PC-9 (cell line): ENCODE results near the gene BASP1. TPM values are rescaled to one million over a fixed set of nuclear protein-coding genes. Genes with fewer than 3 reads are reported as not detected.

Experiments used
- BruUV-seq: library from RNA; stranded (reverse); fragments of 400-500 nt; replicated peaks from 2 replicates; lab custom pipeline; 2021; lab: Mats Ljungman, UMichigan
- CTCF ChIA-PET: fragments of 300-600 bp; sonication (Branson Sonifier 250); formaldehyde crosslinking; loops from one replicate; lab custom pipeline; 2022; ENCODE audit warnings: antibody characterized with exemption; lab: Charles Lee
- POLR2A ChIA-PET: fragments of 300-600 bp; sonication (Branson Sonifier 250); formaldehyde crosslinking; loops from one replicate; lab custom pipeline; 2022; ENCODE audit warnings: antibody characterized with exemption; ENCODE audit not compliant: unreplicated experiment; lab: Charles Lee
- DNase-seq, 2 experiments: peaks; one replicate each; pipeline versions ENCODE4 v3.0.0 to v3.0.0-alpha.2; 2015 to 2022; ENCODE audit warnings: mixed read lengths in 1 of 2
- H2AFZ ChIP-seq: fragments of 200-600 bp; sonication (generic); 2 replicates; pipeline ENCODE4 v1.8.1; 2017; ENCODE audit warnings: antibody characterized with exemption
- H3F3A ChIP-seq: fragments of 200-600 bp; sonication (generic); 2 replicates; pipeline ENCODE4 v1.8.1; 2017; ENCODE audit warnings: antibody characterized with exemption, mild to moderate bottlenecking, low read depth; ENCODE audit not compliant: insufficient read depth
- H3K27ac ChIP-seq: fragments of 200-600 bp; sonication (generic); 2 replicates; pipeline ENCODE4 v1.6.1; 2016; ENCODE audit warnings: mixed run types
- H3K27me3 ChIP-seq: fragments of 200-600 bp; sonication (generic); 2 replicates; pipeline ENCODE4 v1.6.1; 2016; ENCODE audit warnings: low read depth, mixed run types; ENCODE audit not compliant: insufficient read depth
- H3K36me3 ChIP-seq: fragments of 200-600 bp; sonication (generic); 2 replicates; pipeline ENCODE4 v1.6.1; 2016; ENCODE audit warnings: low read depth, mixed run types
- H3K4me1 ChIP-seq: fragments of 200-600 bp; sonication (generic); replicated peaks from 2 replicates; pipeline ENCODE4 v1.6.1; 2016; ENCODE audit warnings: mixed run types; ENCODE audit not compliant: insufficient read depth
- H3K4me2 ChIP-seq: fragments of 200-600 bp; sonication (generic); 2 replicates; pipeline ENCODE4 v1.6.1; 2017; ENCODE audit warnings: mixed run types
- H3K4me3 ChIP-seq: fragments of 200-600 bp; sonication (generic); 2 replicates; pipeline ENCODE4 v1.6.1; 2016; ENCODE audit warnings: mixed run types
- H3K79me2 ChIP-seq: fragments of 200-600 bp; sonication (generic); 2 replicates; pipeline ENCODE4 v1.6.1; 2017; ENCODE audit warnings: low read depth, mixed run types
- H3K9me2 ChIP-seq: fragments of 200-600 bp; sonication (generic); 2 replicates; pipeline ENCODE4 v1.8.1; 2017; ENCODE audit warnings: mild to moderate bottlenecking; ENCODE audit not compliant: insufficient read depth
- H3K9me3 ChIP-seq: fragments of 200-600 bp; sonication (generic); 2 replicates; pipeline ENCODE4 v1.8.1; 2016; ENCODE audit warnings: low read depth; ENCODE audit not compliant: insufficient read depth
- H4K20me1 ChIP-seq: fragments of 200-600 bp; sonication (generic); 2 replicates; pipeline ENCODE4 v1.8.1; 2017; ENCODE audit not compliant: insufficient read depth
- EZH2 ChIP-seq: fragments of 200-600 bp; sonication (generic); IDR thresholded peaks from 2 replicates; pipeline ENCODE4 v1.8.0; 2017; ENCODE audit warnings: antibody characterized with exemption, low read depth
- intact Hi-C: fragments of 100-400 bp; cut with micrococcal nuclease; formaldehyde crosslinking; loops from one replicate; pipeline ENCODE4 v1.10.0; 2022; ENCODE audit not compliant: unreplicated experiment
- total RNA-seq: library from RNA; stranded (reverse); gene quantifications from 2 replicates; pipeline ENCODE4 v1.2.3, GENCODE V29; 2021
- TF ChIP-seq, protein P1 (sequence below): fragments of 200-600 bp; sonication (generic); conservative IDR thresholded peaks from 2 replicates; pipeline ENCODE4 v1.6.1; 2017; ENCODE audit warnings: mixed run types, antibody characterized with exemption, mild to moderate bottlenecking, moderate library complexity

Gene BASP1
- total RNA-seq, 1 experiment from 2014 or later = not detected

DNA sequence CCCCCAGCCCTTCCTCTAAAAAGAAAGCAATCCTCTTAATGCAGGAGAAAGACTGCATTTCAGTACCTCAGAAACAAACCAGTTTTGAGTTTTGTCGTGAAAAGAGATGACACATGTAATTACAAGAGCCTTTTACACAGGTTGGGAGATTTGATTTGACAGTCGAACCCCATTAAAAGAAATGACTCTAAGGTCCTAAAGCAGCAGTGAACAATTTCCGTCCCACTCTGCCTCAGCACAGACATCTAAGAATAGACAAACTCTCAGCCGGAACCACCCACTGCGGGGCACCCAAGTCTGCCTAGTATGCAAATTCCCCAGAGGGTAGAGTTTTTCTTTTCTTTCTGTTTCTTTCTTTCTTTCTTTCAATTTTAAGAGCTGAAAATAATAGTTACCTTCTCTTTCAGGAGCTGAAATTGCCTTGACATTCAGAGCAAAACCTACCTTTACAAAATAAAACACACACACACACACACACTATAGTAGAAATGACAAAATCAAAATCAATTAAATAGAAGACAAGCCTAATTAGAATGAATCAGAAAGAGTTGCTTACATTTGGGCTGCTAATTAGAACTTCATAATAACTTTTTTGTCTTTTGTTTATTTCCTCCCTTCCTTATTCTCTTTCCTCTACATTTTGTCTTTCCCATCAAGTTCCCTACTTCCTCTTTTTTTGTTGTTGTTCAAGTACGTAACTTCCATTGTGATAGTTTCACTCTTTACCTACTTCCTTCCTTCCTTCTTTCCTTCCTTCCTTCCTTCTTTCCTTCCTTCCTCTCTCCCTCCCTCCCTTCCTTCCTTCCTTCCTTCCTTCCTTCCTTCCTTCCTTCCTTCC lies 65.1 kb downstream of the BASP1 start:
- Histone ChIP-seq H3K4me2 (no peak overlapping the region), H4K20me1 (no peaks in the 10 kb centered on the region), H3K27ac (no peak overlapping the region), H3K36me3 (no peaks in the 10 kb centered on the region), H3F3A (no peaks in the 10 kb centered on the region), H2AFZ (no peak overlapping the region), H3K4me1 (no peaks in the 10 kb centered on the region), H3K9me2 (no peaks in the 10 kb centered on the region), H3K79me2 (no peaks in the 10 kb centered on the region), H3K9me3 (no peaks in the 10 kb centered on the region; the same call in 1 of the 2 replicates), H3K4me3 (no peak overlapping the region), H3K27me3 (no peaks in the 10 kb centered on the region)
- intact Hi-C loops = no loop called here
- BruUV-seq = no TSS peak
- no peak for TF ChIP-seq EZH2
- TF ChIP-seq, protein P1, sequence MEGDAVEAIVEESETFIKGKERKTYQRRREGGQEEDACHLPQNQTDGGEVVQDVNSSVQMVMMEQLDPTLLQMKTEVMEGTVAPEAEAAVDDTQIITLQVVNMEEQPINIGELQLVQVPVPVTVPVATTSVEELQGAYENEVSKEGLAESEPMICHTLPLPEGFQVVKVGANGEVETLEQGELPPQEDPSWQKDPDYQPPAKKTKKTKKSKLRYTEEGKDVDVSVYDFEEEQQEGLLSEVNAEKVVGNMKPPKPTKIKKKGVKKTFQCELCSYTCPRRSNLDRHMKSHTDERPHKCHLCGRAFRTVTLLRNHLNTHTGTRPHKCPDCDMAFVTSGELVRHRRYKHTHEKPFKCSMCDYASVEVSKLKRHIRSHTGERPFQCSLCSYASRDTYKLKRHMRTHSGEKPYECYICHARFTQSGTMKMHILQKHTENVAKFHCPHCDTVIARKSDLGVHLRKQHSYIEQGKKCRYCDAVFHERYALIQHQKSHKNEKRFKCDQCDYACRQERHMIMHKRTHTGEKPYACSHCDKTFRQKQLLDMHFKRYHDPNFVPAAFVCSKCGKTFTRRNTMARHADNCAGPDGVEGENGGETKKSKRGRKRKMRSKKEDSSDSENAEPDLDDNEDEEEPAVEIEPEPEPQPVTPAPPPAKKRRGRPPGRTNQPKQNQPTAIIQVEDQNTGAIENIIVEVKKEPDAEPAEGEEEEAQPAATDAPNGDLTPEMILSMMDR = no peak
- no peak for DNase-seq
- POLR2A ChIA-PET = no interaction called here
- CTCF ChIA-PET = no interaction called here

DNA sequence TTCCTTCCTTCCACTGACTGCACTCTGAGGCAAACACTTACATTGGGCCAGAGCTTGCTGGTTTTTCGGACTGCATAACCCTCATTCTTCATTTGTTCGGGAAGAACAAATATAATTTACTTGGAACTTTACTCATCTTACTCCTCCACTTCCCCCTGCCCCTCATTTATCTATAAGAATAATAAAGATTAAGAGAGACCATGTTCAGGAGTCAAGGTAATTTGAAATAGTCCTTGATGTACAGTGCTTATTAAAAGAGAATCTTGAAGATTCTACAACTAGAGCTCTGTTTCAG lies 65.6 kb downstream of the BASP1 start:
- TF ChIP-seq EZH2 = no peak
- TF ChIP-seq, protein P1 = no peak
- BruUV-seq = no TSS peak
- intact Hi-C loops = no loop called here
- Histone ChIP-seq H3K36me3 (no peaks in the 10 kb centered on the region), H3K79me2 (no peaks in the 10 kb centered on the region), H3K27me3 (no peaks in the 10 kb centered on the region), H3F3A (no peaks in the 10 kb centered on the region), H4K20me1 (no peaks in the 10 kb centered on the region), H2AFZ (no peak overlapping the region), H3K4me3 (no peak overlapping the region), H3K9me2 (no peaks in the 10 kb centered on the region), H3K27ac (no peak overlapping the region), H3K9me3 (no peaks in the 10 kb centered on the region; the same call in 1 of the 2 replicates), H3K4me1 (no peaks in the 10 kb centered on the region), H3K4me2 (no peak overlapping the region)
- CTCF ChIA-PET = no interaction called here
- DNase-seq = no peak
- POLR2A ChIA-PET = no interaction called here

DNA sequence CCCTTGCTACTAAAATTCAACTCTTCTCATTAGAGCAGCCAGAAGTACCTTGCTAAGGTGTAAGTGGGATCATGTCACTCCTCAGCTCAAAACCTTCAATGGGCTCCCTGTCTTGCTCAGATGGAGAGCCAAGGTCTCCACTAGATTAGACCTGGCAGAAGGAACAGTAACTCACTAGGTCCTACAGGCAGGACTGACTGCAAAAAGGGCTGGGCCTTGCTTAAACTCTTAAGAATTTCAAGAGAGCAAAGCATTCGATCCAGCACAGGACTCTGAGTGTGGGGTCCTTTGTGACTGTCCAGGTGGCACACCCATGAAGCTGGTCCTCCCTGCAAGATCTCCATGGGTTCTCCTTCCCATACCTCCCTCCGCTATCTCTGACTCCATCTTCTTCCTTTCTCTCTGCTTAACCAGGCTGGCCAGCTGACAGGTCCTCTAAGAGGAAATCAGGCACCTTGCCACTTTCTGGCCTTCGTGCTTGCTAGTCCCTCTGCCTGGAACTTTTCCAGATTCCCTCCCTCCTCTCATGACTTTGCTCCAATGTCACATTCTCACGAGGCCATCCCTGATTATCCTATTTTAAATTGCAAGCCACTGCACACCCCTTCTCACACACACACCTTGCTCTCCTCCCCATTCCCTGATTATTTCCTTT lies 70.2 kb downstream of the BASP1 start:
- H3K27ac ChIP-seq = no peak overlapping the region

More for the DNA sequence above, 70.2 kb downstream of the BASP1 start:
- Histone ChIP-seq H3K4me1 (0 out of 2 replicates have a peak, but pooled peaks cover 5% of the 10 kb centered on the region), H3K36me3 (no peaks in the 10 kb centered on the region), H2AFZ (no peak overlapping the region), H3K9me2 (no peaks in the 10 kb centered on the region), H3K27me3 (no peaks in the 10 kb centered on the region), H3K4me3 (no peak overlapping the region), H4K20me1 (no peaks in the 10 kb centered on the region), H3K9me3 (no peaks in the 10 kb centered on the region; the same call in 1 of the 2 replicates), H3F3A (no peaks in the 10 kb centered on the region), H3K4me2 (no peak overlapping the region), H3K79me2 (no peaks in the 10 kb centered on the region)
- no TSS peak for BruUV-seq
- no peak for TF ChIP-seq EZH2
- TF ChIP-seq, protein P1 = no peak
- CTCF ChIA-PET = no interaction called here
- POLR2A ChIA-PET = interaction anchor here (0.6 kb wide), 1 partner anchor 1310 kb away, joined by 3 read pairs; no protein-coding TSS in a partner anchor
- no peak for DNase-seq
- intact Hi-C loops = no loop called here
